ENCODE measurements around the gene FBXO42. TPM values are rescaled to one million over a fixed set of nuclear protein-coding genes. Genes with fewer than 3 reads are reported as not detected.

Gene FBXO42
- total and polyA plus RNA-seq, 10 donors: 8.6 to 30.2 (median 20.1) TPM

DNA sequence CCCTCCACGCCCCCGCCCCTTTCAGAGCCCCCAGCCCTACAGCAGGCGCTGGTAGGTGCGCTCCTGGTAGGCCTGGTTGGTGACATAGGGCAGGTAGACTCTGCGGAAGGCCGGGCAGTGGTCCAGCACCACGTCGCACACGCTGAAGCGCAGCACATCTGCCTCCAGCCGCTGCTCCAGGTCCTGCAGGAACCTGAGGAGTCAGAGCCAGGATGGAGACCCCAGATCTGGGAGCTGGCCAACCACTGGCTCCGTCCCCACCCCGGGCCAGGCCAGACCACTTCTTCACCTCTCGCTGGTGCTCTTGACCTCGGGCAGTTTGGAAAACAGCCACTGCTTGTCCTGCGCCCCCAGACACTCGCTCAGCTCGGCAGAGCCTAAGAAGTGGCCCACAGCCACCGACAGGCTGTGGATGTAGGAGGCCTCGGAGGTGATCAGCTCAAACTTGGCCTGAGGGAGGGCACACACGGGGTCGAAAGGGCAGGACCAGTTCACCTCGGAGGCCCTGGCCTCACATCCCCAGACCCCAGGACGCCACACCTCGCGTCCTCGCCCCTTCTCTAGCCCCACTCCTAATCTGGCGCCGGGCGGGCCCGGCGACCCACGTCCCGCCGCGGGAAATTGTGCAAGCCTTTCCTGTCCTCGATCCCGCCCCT lies 146.3 kb downstream of the FBXO42 start:
- no peaks in the 10 kb centered on the region for H3K9me3 ChIP-seq
- no peak for TF ChIP-seq POLR2A (IDR thresholded peaks at IDR 0.05)
- TF ChIP-seq POLR2AphosphoS5 (IDR thresholded peaks at IDR 0.05): no peak
- TF ChIP-seq, protein P1, sequence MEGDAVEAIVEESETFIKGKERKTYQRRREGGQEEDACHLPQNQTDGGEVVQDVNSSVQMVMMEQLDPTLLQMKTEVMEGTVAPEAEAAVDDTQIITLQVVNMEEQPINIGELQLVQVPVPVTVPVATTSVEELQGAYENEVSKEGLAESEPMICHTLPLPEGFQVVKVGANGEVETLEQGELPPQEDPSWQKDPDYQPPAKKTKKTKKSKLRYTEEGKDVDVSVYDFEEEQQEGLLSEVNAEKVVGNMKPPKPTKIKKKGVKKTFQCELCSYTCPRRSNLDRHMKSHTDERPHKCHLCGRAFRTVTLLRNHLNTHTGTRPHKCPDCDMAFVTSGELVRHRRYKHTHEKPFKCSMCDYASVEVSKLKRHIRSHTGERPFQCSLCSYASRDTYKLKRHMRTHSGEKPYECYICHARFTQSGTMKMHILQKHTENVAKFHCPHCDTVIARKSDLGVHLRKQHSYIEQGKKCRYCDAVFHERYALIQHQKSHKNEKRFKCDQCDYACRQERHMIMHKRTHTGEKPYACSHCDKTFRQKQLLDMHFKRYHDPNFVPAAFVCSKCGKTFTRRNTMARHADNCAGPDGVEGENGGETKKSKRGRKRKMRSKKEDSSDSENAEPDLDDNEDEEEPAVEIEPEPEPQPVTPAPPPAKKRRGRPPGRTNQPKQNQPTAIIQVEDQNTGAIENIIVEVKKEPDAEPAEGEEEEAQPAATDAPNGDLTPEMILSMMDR (IDR thresholded peaks at IDR 0.05 in 8 of 11, conservative IDR thresholded peaks at IDR 0.05 in 3 of 11): no peak
- peak; percentile 88 for DNase-seq
- peak overlapping the region; percentile 24 to 87 (median 56) for H3K4me3 ChIP-seq
- H3K36me3 ChIP-seq: peaks cover 0 to 32% (median 6%) of the 10 kb centered on the region in 6 donors
- 29 to 70% (median 38%) methylated on average over 17 to 38 of the region's 38 CpGs for WGBS, 5 donors
- H3K4me1 ChIP-seq: peaks cover 6 to 29% (median 17%) of the 10 kb centered on the region in 6 donors
- H3K27ac ChIP-seq: peak overlapping the region; percentile 66 to 97 (median 94)
- no peaks in the 10 kb centered on the region for H3K27me3 ChIP-seq (replicated peaks in 1 of 7)
- intact Hi-C loops (cut with DNase I; ENCODE audit: low total_unique reads): no loop called here

DNA sequence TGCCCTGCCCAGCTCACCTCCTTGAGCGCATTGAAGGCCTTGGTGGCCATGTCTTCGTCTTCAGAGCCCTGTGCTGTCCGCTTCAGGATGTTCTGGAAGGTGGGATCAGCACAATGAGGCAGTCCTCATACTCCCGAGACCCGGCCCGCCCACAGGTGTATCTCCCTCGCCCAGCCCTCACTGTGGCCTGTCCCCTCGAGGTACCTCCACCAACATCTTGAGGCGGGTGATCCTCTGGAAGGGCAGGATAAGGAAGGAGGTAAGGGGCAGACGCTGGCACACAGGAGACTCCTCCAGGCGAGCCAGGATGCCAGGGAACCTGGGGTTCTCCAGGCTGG lies 147.0 kb downstream of the FBXO42 start:
- H3K36me3 ChIP-seq: peaks cover 0 to 35% (median 6%) of the 10 kb centered on the region in 6 donors
- no peaks in the 10 kb centered on the region for H3K27me3 ChIP-seq (replicated peaks in 1 of 7)
- peak overlapping the region in 1 of 8 donors; percentile 71 for H3K4me3 ChIP-seq
- DNase-seq: peak; percentile 82
- H3K4me1 ChIP-seq: peaks cover 6 to 29% (median 17%) of the 10 kb centered on the region in 6 donors
- H3K9me3 ChIP-seq: no peaks in the 10 kb centered on the region
- WGBS, 5 donors: 91 to 98% (median 94%) methylated on average over 4 to 11 of the region's 11 CpGs
- intact Hi-C loops (cut with DNase I; ENCODE audit: low total_unique reads): no loop called here
- peak overlapping the region in 1 of 8 donors; percentile 96 for H3K27ac ChIP-seq
- TF ChIP-seq POLR2A (IDR thresholded peaks at IDR 0.05): no peak
- TF ChIP-seq POLR2AphosphoS5 (IDR thresholded peaks at IDR 0.05): no peak
- TF ChIP-seq, protein P1 (IDR thresholded peaks at IDR 0.05 in 8 of 11, conservative IDR thresholded peaks at IDR 0.05 in 3 of 11): no peak

DNA sequence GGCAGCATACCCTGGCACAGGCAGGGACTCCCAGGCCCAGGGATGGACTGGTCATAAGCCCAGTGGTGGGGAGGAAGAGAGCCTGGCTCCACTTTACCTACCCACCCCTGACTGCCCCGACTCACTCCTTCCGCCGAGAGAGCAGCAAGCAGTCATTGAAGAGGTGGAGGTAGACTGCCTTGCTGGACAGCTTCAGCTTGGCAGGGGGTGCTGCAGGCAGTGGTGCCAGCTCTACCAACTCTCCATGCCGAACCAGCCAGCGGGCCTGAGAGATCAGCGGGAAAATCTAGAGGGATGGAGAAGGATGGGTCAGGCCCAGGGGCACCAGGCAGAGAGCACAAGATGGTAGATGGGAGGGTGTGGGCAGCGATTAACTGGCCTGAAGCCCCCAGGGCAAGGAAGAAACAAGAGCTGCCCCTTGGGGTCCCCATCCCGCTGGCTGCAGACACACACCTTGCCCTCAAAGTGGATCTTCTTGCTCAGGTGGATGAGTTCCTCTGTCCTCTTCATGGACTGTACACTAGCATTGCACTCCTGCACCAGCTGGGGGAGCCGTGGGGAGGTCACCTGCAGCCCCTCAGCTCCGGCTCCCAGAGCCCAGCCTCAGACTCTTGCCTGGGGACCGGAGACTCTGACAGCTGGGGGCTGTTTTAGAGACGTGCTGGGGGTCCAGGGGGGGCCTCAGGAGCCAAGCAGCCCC lies 147.5 kb downstream of the FBXO42 start:
- DNase-seq: peak; percentile 83
- Histone ChIP-seq H3K9me3 (no peaks in the 10 kb centered on the region), H3K4me3 (no peak overlapping the region), H3K4me1 (peaks cover 6 to 29% (median 17%) of the 10 kb centered on the region in 6 donors), H3K36me3 (peaks cover 0 to 35% (median 6%) of the 10 kb centered on the region in 6 donors), H3K27ac (peak overlapping the region in 1 of 8 donors; percentile 96), H3K27me3 (replicated peaks in 1 of 7) (no peaks in the 10 kb centered on the region)
- intact Hi-C loops (cut with DNase I; ENCODE audit: low total_unique reads): no loop called here
- WGBS, 5 donors: 78 to 92% (median 83%) methylated on average over 10 to 12 of the region's 12 CpGs
- TF ChIP-seq, protein P1 (IDR thresholded peaks at IDR 0.05 in 8 of 11, conservative IDR thresholded peaks at IDR 0.05 in 3 of 11): peak in 4 of 11 experiments; percentile 10 to 34 (median 23)
- no peak for TF ChIP-seq POLR2A (IDR thresholded peaks at IDR 0.05)

DNA sequence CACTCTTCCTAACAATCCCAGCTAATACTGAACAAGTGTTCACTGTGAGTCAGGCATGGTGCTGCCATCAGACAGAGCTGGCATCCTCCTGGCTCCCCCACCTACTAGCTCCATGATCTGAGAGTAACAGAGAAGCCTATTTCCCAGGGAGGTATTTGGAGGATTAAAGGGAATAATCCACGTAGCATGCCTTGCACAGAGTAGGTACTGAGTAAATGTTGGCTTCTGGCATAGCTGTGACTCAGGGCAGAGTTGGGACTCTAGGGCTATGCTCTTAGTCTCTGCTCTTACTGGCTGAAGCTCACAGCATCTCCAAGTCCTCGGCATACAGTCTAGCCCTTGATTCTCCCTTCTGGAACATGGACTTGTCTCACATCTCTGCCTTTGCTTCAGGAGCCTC lies 148.1 kb downstream of the FBXO42 start:
- intact Hi-C loops (cut with DNase I; ENCODE audit: low total_unique reads): no loop called here
- DNase-seq: no peak
- TF ChIP-seq POLR2AphosphoS5 (IDR thresholded peaks at IDR 0.05): no peak
- TF ChIP-seq POLR2A (IDR thresholded peaks at IDR 0.05): no peak
- TF ChIP-seq, protein P1 (IDR thresholded peaks at IDR 0.05 in 8 of 11, conservative IDR thresholded peaks at IDR 0.05 in 3 of 11): no peak
- Histone ChIP-seq H3K9me3 (no peaks in the 10 kb centered on the region), H3K4me3 (no peak overlapping the region), H3K27ac (no peak overlapping the region), H3K36me3 (peaks cover 0 to 35% (median 6%) of the 10 kb centered on the region in 6 donors), H3K27me3 (replicated peaks in 1 of 7) (no peaks in the 10 kb centered on the region), H3K4me1 (peaks cover 6 to 29% (median 17%) of the 10 kb centered on the region in 6 donors)
- WGBS, 5 donors: 88 to 98% (median 94%) methylated on average over 2 of the region's 2 CpGs

Data from spleen (tissue), 11 donors.